Measurements from ENCODE around the gene DAB1.

DAB1 gene

GRCh38 chr1:57142999-57143398, 280.9 kb downstream of the DAB1 start:
- Histone ChIP-seq H3F3A (ENCODE audit: control insufficient read depth, insufficient read depth) (no peaks in the 10 kb centered on the region), H3K27me3 (ENCODE audit: control insufficient read depth, low read length) (no peaks in the 10 kb centered on the region), H3K4me2 (ENCODE audit: low read length) (no peak overlapping the region)

GRCh38 chr1:57142169-57142568, 281.7 kb downstream of the DAB1 start:
- H3K9me3 ChIP-seq (ENCODE audit: control insufficient read depth, insufficient read depth, low read length), result no peaks in the 10 kb centered on the region
- no peak overlapping the region for H3K4me3 ChIP-seq (ENCODE audit: low read length)
- no peaks in the 10 kb centered on the region for H3K9me2 ChIP-seq (replicated peaks; ENCODE audit: control insufficient read depth, low read length)
- no peak for TF ChIP-seq EZH2phosphoT487 (IDR thresholded peaks at IDR 0.05; ENCODE audit: borderline replicate concordance, low read length)
- no peaks in the 10 kb centered on the region for H3K36me3 ChIP-seq (ENCODE audit: control insufficient read depth, low read length)
- no peaks in the 10 kb centered on the region for H3K27me3 ChIP-seq (ENCODE audit: control insufficient read depth, low read length)
- H3K27ac ChIP-seq (ENCODE audit: low read depth, low read length), result no peak overlapping the region
- H3K4me2 ChIP-seq (ENCODE audit: low read length), result no peak overlapping the region
- no peaks in the 10 kb centered on the region for H3K79me2 ChIP-seq (ENCODE audit: control insufficient read depth, low read length)
- no peaks in the 10 kb centered on the region for H4K20me1 ChIP-seq (ENCODE audit: control insufficient read depth, insufficient read depth, low read depth, low read length)
- no peaks in the 10 kb centered on the region for H3K4me1 ChIP-seq (ENCODE audit: control insufficient read depth, low read length)
- H3F3A ChIP-seq (ENCODE audit: control insufficient read depth, insufficient read depth), result no peaks in the 10 kb centered on the region

More at GRCh38 chr1:57142999-57143398, 280.9 kb downstream of the DAB1 start:
- Histone ChIP-seq H3K79me2 (ENCODE audit: control insufficient read depth, low read length) (no peaks in the 10 kb centered on the region), H3K36me3 (ENCODE audit: control insufficient read depth, low read length) (no peaks in the 10 kb centered on the region), H3K4me1 (ENCODE audit: control insufficient read depth, low read length) (no peaks in the 10 kb centered on the region), H3K9me2 (replicated peaks; ENCODE audit: control insufficient read depth, low read length) (no peaks in the 10 kb centered on the region), H3K9me3 (ENCODE audit: control insufficient read depth, insufficient read depth, low read length) (no peaks in the 10 kb centered on the region), H4K20me1 (ENCODE audit: control insufficient read depth, insufficient read depth, low read depth, low read length) (no peaks in the 10 kb centered on the region), H3K4me3 (ENCODE audit: low read length) (no peak overlapping the region), H3K27ac (ENCODE audit: low read depth, low read length) (no peak overlapping the region)
- TF ChIP-seq EZH2phosphoT487 (IDR thresholded peaks at IDR 0.05; ENCODE audit: borderline replicate concordance, low read length), result no peak
- TF ChIP-seq, protein P1, sequence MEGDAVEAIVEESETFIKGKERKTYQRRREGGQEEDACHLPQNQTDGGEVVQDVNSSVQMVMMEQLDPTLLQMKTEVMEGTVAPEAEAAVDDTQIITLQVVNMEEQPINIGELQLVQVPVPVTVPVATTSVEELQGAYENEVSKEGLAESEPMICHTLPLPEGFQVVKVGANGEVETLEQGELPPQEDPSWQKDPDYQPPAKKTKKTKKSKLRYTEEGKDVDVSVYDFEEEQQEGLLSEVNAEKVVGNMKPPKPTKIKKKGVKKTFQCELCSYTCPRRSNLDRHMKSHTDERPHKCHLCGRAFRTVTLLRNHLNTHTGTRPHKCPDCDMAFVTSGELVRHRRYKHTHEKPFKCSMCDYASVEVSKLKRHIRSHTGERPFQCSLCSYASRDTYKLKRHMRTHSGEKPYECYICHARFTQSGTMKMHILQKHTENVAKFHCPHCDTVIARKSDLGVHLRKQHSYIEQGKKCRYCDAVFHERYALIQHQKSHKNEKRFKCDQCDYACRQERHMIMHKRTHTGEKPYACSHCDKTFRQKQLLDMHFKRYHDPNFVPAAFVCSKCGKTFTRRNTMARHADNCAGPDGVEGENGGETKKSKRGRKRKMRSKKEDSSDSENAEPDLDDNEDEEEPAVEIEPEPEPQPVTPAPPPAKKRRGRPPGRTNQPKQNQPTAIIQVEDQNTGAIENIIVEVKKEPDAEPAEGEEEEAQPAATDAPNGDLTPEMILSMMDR (IDR thresholded peaks at IDR 0.05; ENCODE audit: low read depth, low read length, poor library complexity, severe bottlenecking), result no peak

GRCh38 chr1:57138432-57139078, 285.3 kb downstream of the DAB1 start:
- Histone ChIP-seq H3K9me3 (ENCODE audit: control insufficient read depth, insufficient read depth, low read length) (no peaks in the 10 kb centered on the region), H3K36me3 (ENCODE audit: control insufficient read depth, low read length) (no peaks in the 10 kb centered on the region), H3K4me2 (ENCODE audit: low read length) (no peak overlapping the region), H3K4me3 (ENCODE audit: low read length) (no peak overlapping the region), H3F3A (ENCODE audit: control insufficient read depth, insufficient read depth) (no peaks in the 10 kb centered on the region), H3K9me2 (replicated peaks; ENCODE audit: control insufficient read depth, low read length) (no peaks in the 10 kb centered on the region), H3K27me3 (ENCODE audit: control insufficient read depth, low read length) (no peaks in the 10 kb centered on the region), H3K4me1 (ENCODE audit: control insufficient read depth, low read length) (no peaks in the 10 kb centered on the region), H3K27ac (ENCODE audit: low read depth, low read length) (no peak overlapping the region), H3K79me2 (ENCODE audit: control insufficient read depth, low read length) (no peaks in the 10 kb centered on the region), H4K20me1 (ENCODE audit: control insufficient read depth, insufficient read depth, low read depth, low read length) (no peaks in the 10 kb centered on the region)
- no peak for TF ChIP-seq EZH2phosphoT487 (IDR thresholded peaks at IDR 0.05; ENCODE audit: borderline replicate concordance, low read length)
- TF ChIP-seq, protein P1 (IDR thresholded peaks at IDR 0.05; ENCODE audit: low read depth, low read length, poor library complexity, severe bottlenecking), result no peak

DNA sequence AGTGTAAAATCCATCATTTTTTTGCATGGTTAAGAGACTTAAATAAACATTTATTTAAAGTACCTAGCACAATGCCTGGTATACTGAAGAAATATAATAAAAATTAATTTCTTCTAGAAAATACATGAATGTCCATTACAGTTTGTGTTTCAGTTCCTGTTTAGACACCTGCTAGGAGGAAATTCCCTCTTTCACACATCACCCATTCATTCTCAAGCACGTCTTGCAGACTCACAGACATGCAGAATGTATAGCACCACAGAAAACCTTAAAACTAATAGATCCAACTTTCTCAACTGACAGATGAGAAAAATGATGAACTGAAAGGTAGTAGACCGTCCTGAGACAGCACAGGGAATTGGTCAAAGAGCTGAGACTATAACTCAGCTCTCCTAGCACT, 285.9 kb downstream of the DAB1 start:
- Histone ChIP-seq H3K4me2 (ENCODE audit: low read length) (no peak overlapping the region), H3K27ac (ENCODE audit: low read depth, low read length) (no peak overlapping the region)

More for the DNA sequence above, 285.9 kb downstream of the DAB1 start:
- Histone ChIP-seq H3K36me3 (ENCODE audit: control insufficient read depth, low read length) (no peaks in the 10 kb centered on the region), H3K9me3 (ENCODE audit: control insufficient read depth, insufficient read depth, low read length) (no peaks in the 10 kb centered on the region), H3K4me1 (ENCODE audit: control insufficient read depth, low read length) (no peaks in the 10 kb centered on the region), H3F3A (ENCODE audit: control insufficient read depth, insufficient read depth) (no peaks in the 10 kb centered on the region), H3K4me3 (ENCODE audit: low read length) (no peak overlapping the region), H3K9me2 (replicated peaks; ENCODE audit: control insufficient read depth, low read length) (no peaks in the 10 kb centered on the region), H4K20me1 (ENCODE audit: control insufficient read depth, insufficient read depth, low read depth, low read length) (no peaks in the 10 kb centered on the region), H3K79me2 (ENCODE audit: control insufficient read depth, low read length) (no peaks in the 10 kb centered on the region), H3K27me3 (ENCODE audit: control insufficient read depth, low read length) (no peaks in the 10 kb centered on the region)
- TF ChIP-seq, protein P1 (IDR thresholded peaks at IDR 0.05; ENCODE audit: low read depth, low read length, poor library complexity, severe bottlenecking), result no peak
- no peak for TF ChIP-seq EZH2phosphoT487 (IDR thresholded peaks at IDR 0.05; ENCODE audit: borderline replicate concordance, low read length)

All from DOHH2 (cell line).